GM18498 (cell line): ENCODE results near the gene ZNF438.
A peak's percentile ranks its signal among the peaks of the same experiment; 100 is the strongest.
"Not testable (repeated sequence)": the region's sequence is repeated elsewhere in the genome, so short reads cannot be mapped to it uniquely, and the experiment has no call there.

Experiments used
- ATAC-seq: cut with Tn5 transposase; IDR thresholded peaks from one replicate; pipeline ENCODE4 v1.9.1; 2021; ENCODE audit warnings: mild to moderate bottlenecking, moderate library complexity; ENCODE audit not compliant: unreplicated experiment

Gene ZNF438

DNA sequence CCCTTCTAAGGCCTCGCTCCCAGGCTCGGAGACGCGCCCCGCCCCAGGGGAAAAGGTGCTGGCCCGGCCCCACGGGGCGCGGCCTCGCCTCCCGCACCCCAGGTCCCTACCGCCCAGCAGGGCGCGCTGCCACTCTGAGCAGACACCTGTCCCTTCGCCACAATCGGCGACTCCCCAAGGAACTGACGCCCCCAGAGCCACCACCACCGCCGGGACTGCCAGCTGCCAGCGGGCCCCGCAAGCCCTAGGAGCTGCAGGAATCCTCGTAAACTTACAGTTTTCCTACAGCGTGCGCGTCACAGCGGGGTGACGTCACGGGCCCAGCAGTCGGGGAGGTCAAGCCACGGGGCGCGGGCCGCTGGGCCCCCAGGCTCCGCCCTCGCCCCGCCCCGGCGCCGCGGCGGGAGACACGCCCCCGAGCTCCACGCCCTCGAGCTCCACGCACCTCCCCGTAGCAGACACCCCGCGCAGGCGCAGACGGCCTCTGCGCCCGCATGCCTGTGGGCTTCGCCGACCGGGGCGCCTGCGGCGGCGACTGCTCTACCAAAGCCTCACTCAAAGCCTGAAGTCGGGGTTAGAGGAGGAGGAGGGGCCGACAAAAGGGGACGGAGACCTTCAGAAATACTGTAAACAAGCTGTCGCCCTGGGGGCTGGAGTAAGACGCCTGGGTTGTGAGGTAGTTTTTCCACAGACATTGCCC lies at the start of gene ZNF438:
ZNF438 (minus strand) TSS at position 308 of the 700 bp plus-strand sequence. CDS start 154,831 bp downstream, outside the sequence.
- ATAC-seq = peak; percentile 89

GRCh38 chr10:31076610-31076988 lies 44.9 kb upstream of the ZNF438 start:
- no peak for ATAC-seq

DNA sequence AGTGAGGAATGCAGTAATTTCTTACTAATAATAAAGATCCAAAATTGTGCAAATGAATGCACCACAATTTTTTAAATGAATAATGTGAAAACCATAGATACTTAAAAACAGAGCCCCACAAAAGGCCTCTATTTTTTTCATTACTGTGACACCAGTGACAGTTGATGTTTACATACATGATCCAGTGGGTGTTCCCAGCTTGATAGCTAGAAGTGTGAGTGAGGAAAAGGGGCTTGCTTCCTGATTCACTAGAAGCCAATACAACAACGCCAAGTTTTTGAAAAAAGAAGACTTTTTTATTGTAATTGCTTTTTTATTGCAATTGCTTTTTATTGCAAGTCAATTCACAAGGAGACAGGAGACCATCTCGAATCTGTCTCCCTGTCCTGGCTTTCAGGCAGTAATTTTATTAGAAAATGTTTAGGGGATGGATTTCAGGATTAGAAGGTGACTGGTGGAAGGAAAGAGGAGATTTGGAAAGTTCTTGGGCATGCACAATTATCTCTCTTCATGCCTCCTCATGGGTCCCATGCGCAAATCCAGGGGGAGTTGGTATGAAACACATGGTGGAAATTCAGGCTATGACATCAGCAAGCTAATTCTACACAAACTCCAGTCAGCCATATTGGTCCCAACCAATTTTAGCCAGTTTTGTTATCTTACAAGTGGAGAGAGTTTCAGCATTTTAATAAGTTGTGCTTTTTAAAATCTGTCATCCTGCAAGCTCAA lies 44.4 kb upstream of the ZNF438 start:
- no peak for ATAC-seq

- ATAC-seq = no peak
Observed at GRCh38 chr10:31075434-31075833, 43.8 kb upstream of the ZNF438 start.

GRCh38 chr10:31074722-31075086 lies 43.0 kb upstream of the ZNF438 start:
- no peak for ATAC-seq

- no peak for ATAC-seq
Observed at GRCh38 chr10:31073996-31074721, 42.5 kb upstream of the ZNF438 start.

- no peak for ATAC-seq
Observed at GRCh38 chr10:31073211-31073610, 41.5 kb upstream of the ZNF438 start.

GRCh38 chr10:31072451-31072850 lies 40.8 kb upstream of the ZNF438 start:
- no peak for ATAC-seq

- no peak for ATAC-seq
Observed at GRCh38 chr10:31071232-31072005, 39.8 kb upstream of the ZNF438 start.

DNA sequence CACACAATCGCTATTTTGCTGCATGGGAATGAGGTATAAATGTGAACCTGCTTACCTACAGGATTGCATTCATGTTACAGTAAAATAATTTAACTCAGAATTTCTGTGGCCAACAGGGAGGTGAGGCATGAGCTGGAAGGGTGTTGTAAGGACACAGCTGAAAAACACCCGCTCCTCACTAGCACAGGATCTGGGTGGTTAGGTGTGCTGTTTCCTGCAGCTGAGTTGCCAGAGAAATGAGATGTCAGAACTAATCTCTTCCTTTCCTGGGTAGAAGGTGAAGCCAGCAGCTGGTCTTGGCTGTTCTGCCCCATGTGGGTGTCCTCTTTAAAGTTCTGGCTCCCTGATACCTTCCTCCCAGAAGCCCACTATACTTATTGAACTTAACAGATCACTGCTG lies 39.0 kb upstream of the ZNF438 start:
- ATAC-seq = no peak

- no peak for ATAC-seq
Observed at GRCh38 chr10:31070025-31070424, 38.4 kb upstream of the ZNF438 start.

DNA sequence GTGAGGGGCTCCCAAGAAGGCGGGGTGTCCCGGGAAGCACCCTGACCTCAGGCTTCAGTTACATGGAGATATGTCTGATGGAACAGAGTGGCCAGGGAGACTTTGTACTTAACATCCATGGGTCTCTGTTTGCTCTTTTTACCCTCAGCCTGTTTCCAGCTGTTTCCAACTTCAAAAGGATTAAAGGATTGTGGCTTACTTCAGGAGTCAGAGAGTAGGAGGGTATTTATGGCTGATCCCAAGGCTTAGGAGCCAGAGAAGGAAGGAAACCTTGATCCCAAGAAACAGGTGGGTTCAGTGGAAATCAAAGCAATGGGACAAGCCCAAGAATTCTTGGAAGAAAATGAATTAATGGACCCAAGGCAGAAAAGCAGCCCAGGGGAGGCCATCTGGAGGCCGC lies 37.7 kb upstream of the ZNF438 start:
- no peak for ATAC-seq

GRCh38 chr10:31064348-31064747 lies 32.7 kb upstream of the ZNF438 start:
- ATAC-seq = no peak

DNA sequence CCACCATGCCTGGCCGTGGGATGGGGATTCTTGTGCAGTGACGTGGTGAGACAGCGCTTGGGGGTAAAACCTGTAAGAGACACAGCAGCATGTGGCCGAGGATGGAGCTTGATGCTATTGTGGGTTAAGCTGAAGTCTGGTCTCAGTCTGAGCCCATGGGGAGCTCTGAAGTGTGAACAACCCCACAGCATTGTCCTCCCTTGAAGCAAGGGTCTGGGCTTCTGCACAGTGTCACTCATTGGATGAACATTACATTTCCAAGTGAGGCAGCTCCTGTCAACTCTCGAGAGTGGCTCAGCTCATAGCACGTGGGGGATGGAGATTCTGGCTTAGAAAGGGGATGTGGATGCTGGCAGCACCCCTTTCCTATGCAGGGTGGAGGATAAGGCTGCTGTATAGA lies 32.2 kb upstream of the ZNF438 start:
- no peak for ATAC-seq

DNA sequence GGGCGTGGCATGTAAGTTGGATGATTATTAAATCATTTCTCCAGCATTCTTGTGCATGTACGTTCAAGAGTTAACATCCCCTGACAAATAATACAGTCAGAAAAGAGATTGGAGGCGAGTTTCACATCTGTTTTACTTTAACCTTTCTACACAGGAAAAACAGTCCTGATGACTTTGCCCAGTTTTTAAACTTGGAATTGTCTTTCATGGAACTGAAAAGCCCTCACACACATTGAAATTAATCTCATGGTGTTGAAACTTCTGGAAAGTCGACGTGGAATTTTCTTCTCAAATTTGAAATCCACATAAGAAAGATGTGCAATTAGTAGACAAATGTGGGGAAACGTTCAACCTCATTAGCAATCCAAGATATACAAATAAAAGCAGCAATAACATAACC lies 31.2 kb upstream of the ZNF438 start:
- no peak for ATAC-seq

DNA sequence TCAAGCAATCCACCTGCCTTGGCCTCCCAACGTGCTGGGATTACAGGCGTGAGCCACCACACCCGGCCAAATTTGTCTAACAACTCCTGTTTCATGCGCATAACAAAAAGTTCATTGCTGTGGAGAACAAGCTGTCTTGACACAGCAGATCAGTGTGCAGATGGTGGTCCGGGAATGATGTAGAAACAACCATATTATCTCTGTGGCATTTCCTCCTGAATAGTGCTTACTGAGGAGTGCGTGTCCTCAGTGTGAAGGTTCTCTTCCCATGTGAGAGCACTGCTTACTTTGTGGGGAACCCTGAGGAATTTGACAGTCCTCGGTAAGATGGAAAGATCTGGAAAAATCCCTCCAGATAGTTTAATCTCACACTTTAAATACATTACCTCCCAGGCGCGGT lies 30.3 kb upstream of the ZNF438 start:
- no peak for ATAC-seq

GRCh38 chr10:31058795-31059703 lies 27.4 kb upstream of the ZNF438 start:
- ATAC-seq = no peak

- not testable (repeated sequence) for ATAC-seq
Observed at GRCh38 chr10:31056678-31057077, 25.0 kb upstream of the ZNF438 start.

GRCh38 chr10:31055573-31056251 lies 24.0 kb upstream of the ZNF438 start:
- ATAC-seq = no peak

DNA sequence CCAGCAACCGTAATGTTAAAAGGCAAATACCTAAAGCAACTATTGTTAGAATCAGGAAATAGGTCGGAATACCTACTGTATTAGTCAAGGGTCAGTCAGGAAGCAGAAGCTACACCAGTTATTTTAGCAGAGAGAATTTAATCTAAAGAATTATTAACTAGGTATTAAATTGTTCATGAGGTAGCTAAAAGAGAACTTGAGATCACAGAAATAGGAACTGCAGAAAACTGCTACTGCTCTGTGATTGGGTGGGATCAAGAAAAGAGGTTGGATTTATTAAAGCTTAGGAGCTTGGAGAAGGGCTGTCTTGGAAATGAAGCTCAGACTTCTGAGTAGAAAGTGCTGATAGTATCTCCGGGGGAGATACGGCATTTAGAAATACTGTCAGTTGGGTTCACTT lies 20.0 kb upstream of the ZNF438 start:
- no peak for ATAC-seq
